CD8-positive, alpha-beta memory T cell (primary cell): ENCODE results near the gene ZNF318. TPM values are rescaled to one million over a fixed set of nuclear protein-coding genes. Genes with fewer than 3 reads are reported as not detected.
"Not testable (repeated sequence)": the region's sequence is repeated elsewhere in the genome, so short reads cannot be mapped to it uniquely, and the experiment has no call there.

Experiments used
- CTCF ChIA-PET: fragments of 350-600 bp; sonication (Branson Sonifier 250); formaldehyde crosslinking; loops from one replicate; lab custom pipeline; 2021; ENCODE audit warnings: antibody characterized with exemption; lab: Charles Lee
- POLR2A ChIA-PET: fragments of 350-600 bp; sonication (Branson Sonifier 250); formaldehyde crosslinking; loops from one replicate; lab custom pipeline; 2021; ENCODE audit warnings: antibody characterized with exemption; lab: Charles Lee
- DNase-seq, 5 donors: peaks; one replicate each; pipeline versions ENCODE4 v3.0.0 to v3.0.0-alpha.2; 2020 to 2022; ENCODE audit warnings: mixed read lengths in 1 of 5
- H3K27ac ChIP-seq: one replicate; pipeline ENCODE4 v1.7.0; 2013; ENCODE audit warnings: low read depth, mild to moderate bottlenecking, low read length, moderate library complexity
- H3K27me3 ChIP-seq: 2 replicates; pipeline ENCODE4 v1.7.0; 2013; ENCODE audit warnings: low read length, mild to moderate bottlenecking; ENCODE audit not compliant: insufficient read depth, poor library complexity, severe bottlenecking
- H3K36me3 ChIP-seq: 2 replicates; pipeline ENCODE4 v1.7.0; 2013; ENCODE audit warnings: mild to moderate bottlenecking, low read length, moderate library complexity; ENCODE audit not compliant: insufficient read depth
- H3K4me1 ChIP-seq: 2 replicates; pipeline ENCODE4 v1.7.0; 2013; ENCODE audit warnings: mild to moderate bottlenecking, low read length, moderate library complexity; ENCODE audit not compliant: insufficient read depth
- H3K4me3 ChIP-seq: 2 replicates; pipeline ENCODE4 v1.7.0; 2013; ENCODE audit warnings: mild to moderate bottlenecking, low read length
- H3K9me3 ChIP-seq: 2 replicates; pipeline ENCODE4 v1.7.0; 2013; ENCODE audit warnings: mild to moderate bottlenecking, low read length
- H3K27ac Mint-ChIP-seq, 8 donors: one replicate each; pipeline ENCODE4 v1.8.0; 2020 to 2021; ENCODE audit warnings: mixed read lengths in 8 of 8, mild to moderate bottlenecking in 6 of 8, inconsistent platforms in 3 of 8, moderate library complexity in 3 of 8
- H3K27me3 Mint-ChIP-seq, 2 donors: one replicate each; pipeline ENCODE4 v1.8.0; 2020 to 2021; ENCODE audit warnings: mixed read lengths in 2 of 2, mild to moderate bottlenecking in 1 of 2, moderate library complexity in 1 of 2
- H3K36me3 Mint-ChIP-seq, 3 donors: one replicate each; pipeline ENCODE4 v1.8.0; 2020 to 2021; ENCODE audit warnings: mixed read lengths in 3 of 3, inconsistent platforms in 1 of 3, mild to moderate bottlenecking in 1 of 3
- H3K4me1 Mint-ChIP-seq, 3 donors: one replicate each; pipeline ENCODE4 v1.8.0; 2020 to 2021; ENCODE audit warnings: mixed read lengths in 3 of 3, inconsistent platforms in 1 of 3, mild to moderate bottlenecking in 1 of 3
- H3K4me3 Mint-ChIP-seq, 7 donors: one replicate each; pipeline ENCODE4 v1.8.0; 2020 to 2021; ENCODE audit warnings: mixed read lengths in 7 of 7, mild to moderate bottlenecking in 6 of 7, moderate library complexity in 4 of 7, inconsistent platforms in 2 of 7
- H3K9me3 Mint-ChIP-seq, 5 donors: one replicate each; pipeline ENCODE4 v1.8.0; 2020 to 2022; ENCODE audit warnings: mixed read lengths in 5 of 5, mild to moderate bottlenecking in 3 of 5, moderate library complexity in 2 of 5, inconsistent platforms in 1 of 5
- polyA plus RNA-seq: library from polyadenylated mRNA; unstranded; fragments of 300-500 nt; fragmentation: Illumina TruSeq; gene quantifications from one replicate; pipeline ENCODE4 v1.2.3, GENCODE V29; 2021
- total RNA-seq, 2 experiments: library from RNA; stranded (reverse); gene quantifications; one replicate each; pipeline ENCODE4 v1.2.3, GENCODE V29; 2021

Gene ZNF318
- total and polyA plus RNA-seq, 3 experiments from 2014 or later = 6.4 to 12.0 (median 11.8) TPM

GRCh38 chr6:43393602-43394001 is 24.2 kb upstream of the ZNF318 start:
- Histone ChIP-seq H3K27ac (no peak overlapping the region), H3K4me3 (no peak overlapping the region), H3K27me3 (no peaks in the 10 kb centered on the region), H3K9me3 (no peaks in the 10 kb centered on the region), H3K4me1 (peaks cover 30% of the 10 kb centered on the region), H3K36me3 (no peaks in the 10 kb centered on the region)
- H3K4me3 Mint-ChIP-seq = peak overlapping the region in 1 of 7 donors; percentile 40
- ChIA-PET POLR2A (interaction anchor here (0.6 kb wide), 1 partner anchor 43 kb away, joined by 4 read pairs; no protein-coding TSS in a partner anchor), CTCF (interaction anchor here (1.3 to 2.1 kb wide), 3 partner anchors 24 to 130 kb away, joined by 3 to 7 read pairs (median 3); partner anchors contain the start of gene ZNF318)
- no peaks in the 10 kb centered on the region for H3K36me3 Mint-ChIP-seq
- H3K9me3 Mint-ChIP-seq = no peaks in the 10 kb centered on the region
- H3K27ac Mint-ChIP-seq = peak overlapping the region in 1 of 8 donors; percentile 18
- peaks cover 7 to 13% of the 10 kb centered on the region in 2 donors for H3K27me3 Mint-ChIP-seq
- H3K4me1 Mint-ChIP-seq = peaks cover 37 to 43% (median 38%) of the 10 kb centered on the region in 3 donors
- no peak for DNase-seq

- peaks cover 7 to 14% of the 10 kb centered on the region in 2 donors for H3K27me3 Mint-ChIP-seq
- H3K27me3 ChIP-seq, H3K36me3 Mint-ChIP-seq, DNase-seq, H3K36me3 ChIP-seq, POLR2A ChIA-PET, H3K9me3 Mint-ChIP-seq, H3K9me3 ChIP-seq, H3K4me3 ChIP-seq: not testable (repeated sequence)
- peak overlapping the region in 1 of 7 donors; percentile 14 for H3K4me3 Mint-ChIP-seq
- peak overlapping the region in 1 of 8 donors; percentile 29 for H3K27ac Mint-ChIP-seq
- Histone ChIP-seq H3K27ac (peak overlapping the region; percentile 25), H3K4me1 (peaks cover 30% of the 10 kb centered on the region)
- CTCF ChIA-PET = interaction anchor here (1.3 to 2.1 kb wide), 3 partner anchors 24 to 130 kb away, joined by 3 to 7 read pairs (median 3); partner anchors contain the start of gene ZNF318
- peaks cover 37 to 43% (median 38%) of the 10 kb centered on the region in 3 donors for H3K4me1 Mint-ChIP-seq
Observed at GRCh38 chr6:43393133-43393532, 23.7 kb upstream of the ZNF318 start.

DNA sequence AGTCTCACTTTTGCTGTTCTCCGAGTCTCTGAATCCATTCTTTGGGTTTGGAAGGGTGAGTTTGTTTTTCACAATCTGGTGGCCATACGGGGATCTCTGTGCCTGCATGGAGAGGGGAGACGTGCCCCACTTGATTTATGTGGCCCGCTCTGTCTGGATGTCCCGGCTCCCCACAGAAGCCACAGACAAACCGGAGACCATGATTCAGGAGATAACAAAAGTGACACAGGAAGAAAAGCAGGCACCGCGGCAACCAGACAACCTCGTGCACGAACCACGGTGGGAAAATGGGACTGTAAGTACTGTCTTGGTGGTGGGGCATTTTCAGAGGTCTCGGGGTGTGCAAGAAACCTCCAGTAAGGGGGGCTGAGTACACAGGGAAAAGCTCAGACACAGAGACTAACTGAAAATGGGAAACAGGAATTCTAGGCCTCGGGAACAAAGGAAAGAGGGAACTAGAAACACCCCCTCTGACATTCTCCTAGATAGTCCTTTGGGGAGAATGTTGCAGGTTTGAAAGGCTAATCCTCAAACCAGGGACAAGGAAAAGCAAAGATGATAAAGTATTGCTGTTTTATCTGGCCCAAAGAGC is 22.1 kb upstream of the ZNF318 start:
- Mint-ChIP-seq H3K36me3 (no peaks in the 10 kb centered on the region), H3K4me3 (peak overlapping the region; percentile 1 to 86 (median 79)), H3K4me1 (peaks cover 37 to 40% (median 38%) of the 10 kb centered on the region in 3 donors), H3K9me3 (no peaks in the 10 kb centered on the region), H3K27me3 (peaks cover 7 to 16% of the 10 kb centered on the region in 2 donors), H3K27ac (peak overlapping the region in 7 of 8 donors; percentile 49 to 79 (median 71))
- H3K9me3 ChIP-seq = no peaks in the 10 kb centered on the region
- no peaks in the 10 kb centered on the region for H3K36me3 ChIP-seq
- POLR2A ChIA-PET = interaction anchor here (0.6 to 0.8 kb wide), 2 partner anchors 29 to 463 kb away, joined by 3 read pairs; partner anchors contain the start of gene CNPY3
- no peaks in the 10 kb centered on the region for H3K27me3 ChIP-seq
- H3K27ac ChIP-seq = peak overlapping the region; percentile 20
- peaks cover 30% of the 10 kb centered on the region for H3K4me1 ChIP-seq
- peak; percentile 50 to 66 (median 61) for DNase-seq
- CTCF ChIA-PET = interaction anchor here (1.0 to 2.1 kb wide), 2 partner anchors 22 to 162 kb away, joined by 3 to 7 read pairs; partner anchors contain the start of genes DNPH1 and ZNF318
- H3K4me3 ChIP-seq = peak overlapping the region; percentile 10

DNA sequence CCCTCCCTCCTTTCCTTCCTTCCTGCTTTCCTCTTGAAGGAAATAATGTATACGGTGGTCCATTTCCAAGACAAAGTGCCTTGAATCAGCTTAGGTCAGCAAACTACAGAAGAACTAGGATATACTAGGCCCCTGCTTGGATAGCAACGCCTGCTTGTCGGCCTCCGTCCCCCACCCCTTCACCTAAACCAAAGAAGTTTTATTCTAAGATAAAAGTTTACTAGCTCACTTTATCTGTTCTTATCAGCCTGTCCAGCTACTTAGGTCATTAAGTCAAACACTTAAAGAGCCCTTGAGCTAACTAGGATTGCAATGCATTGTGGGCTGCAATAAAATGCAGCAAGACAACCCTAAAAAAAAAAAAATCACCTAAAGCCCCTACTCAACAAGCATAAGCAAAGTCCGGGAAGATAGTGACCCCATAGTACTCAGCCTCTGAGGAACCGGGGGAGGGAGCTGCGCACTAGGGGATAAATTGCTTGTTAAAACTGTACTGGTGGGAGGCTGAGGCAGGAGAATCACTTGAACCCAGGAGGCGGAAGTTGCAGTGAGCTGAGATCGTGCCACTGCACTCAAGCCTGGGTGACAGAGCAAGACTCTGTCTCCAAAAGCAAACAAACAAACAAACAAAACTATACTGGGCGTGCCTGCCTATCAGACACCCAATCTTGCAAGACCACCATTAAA is 21.4 kb upstream of the ZNF318 start:
- peak overlapping the region; percentile 20 for H3K27ac ChIP-seq
- ChIA-PET CTCF (interaction anchor here (0.9 to 1.0 kb wide), 2 partner anchors 162 to 247 kb away, joined by 3 read pairs; partner anchors contain the start of gene DNPH1), POLR2A (interaction anchor here (0.6 to 0.8 kb wide), 2 partner anchors 29 to 462 kb away, joined by 3 read pairs; partner anchors contain the start of gene CNPY3)
- Mint-ChIP-seq H3K4me3 (peak overlapping the region; percentile 1 to 86 (median 79)), H3K27ac (peak overlapping the region in 7 of 8 donors; percentile 49 to 79 (median 71)), H3K4me1 (peaks cover 42 to 45% (median 44%) of the 10 kb centered on the region in 3 donors), H3K27me3 (peaks cover 7 to 16% of the 10 kb centered on the region in 2 donors)
- H3K36me3 ChIP-seq, H3K9me3 Mint-ChIP-seq, H3K9me3 ChIP-seq, DNase-seq, H3K36me3 Mint-ChIP-seq, H3K27me3 ChIP-seq: not testable (repeated sequence)
- peak overlapping the region; percentile 10 for H3K4me3 ChIP-seq
- H3K4me1 ChIP-seq = peaks cover 30% of the 10 kb centered on the region

DNA sequence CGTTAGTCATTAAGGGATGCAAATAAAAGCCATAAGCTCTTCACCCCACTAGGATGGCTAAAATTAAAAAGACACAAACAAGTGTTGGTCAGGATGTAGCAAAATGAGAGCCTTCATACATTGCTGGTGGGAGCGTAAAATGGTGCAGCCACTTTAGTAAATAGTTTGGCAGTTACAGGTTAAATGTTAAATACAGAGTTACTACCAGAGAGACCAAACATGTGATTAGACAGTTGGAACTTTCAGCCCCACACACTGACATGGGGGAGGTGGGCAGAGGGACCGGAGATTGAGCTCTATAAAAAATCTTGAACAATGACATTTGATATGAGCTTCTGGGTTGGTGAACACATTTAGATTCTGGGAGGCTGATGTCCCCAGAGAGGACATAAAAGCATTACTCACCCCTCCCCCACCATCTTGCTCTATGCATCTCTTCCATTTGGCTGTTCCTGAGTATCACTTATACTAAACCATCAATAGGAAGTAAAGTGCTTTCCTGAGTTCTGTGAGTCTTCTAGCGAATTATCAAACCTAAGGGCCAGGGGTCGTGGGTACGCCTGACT is 20.4 kb upstream of the ZNF318 start:
- H3K4me1 ChIP-seq = peaks cover 36% of the 10 kb centered on the region
- no peak overlapping the region for H3K4me3 ChIP-seq
- no peak overlapping the region for H3K27ac Mint-ChIP-seq
- H3K9me3 Mint-ChIP-seq = peaks cover 2 to 6% (median 2%) of the 10 kb centered on the region in 5 donors
- peaks cover 46 to 56% (median 52%) of the 10 kb centered on the region in 3 donors for H3K4me1 Mint-ChIP-seq
- CTCF ChIA-PET = interaction anchor here (0.9 to 2.5 kb wide), 3 partner anchors 9 to 246 kb away, joined by 3 to 11 read pairs (median 3); no protein-coding TSS in a partner anchor
- H3K36me3 ChIP-seq = no peaks in the 10 kb centered on the region
- DNase-seq = no peak
- no peaks in the 10 kb centered on the region for H3K27me3 ChIP-seq
- POLR2A ChIA-PET = no interaction called here
- H3K27ac ChIP-seq = no peak overlapping the region
- no peaks in the 10 kb centered on the region for H3K36me3 Mint-ChIP-seq
- no peaks in the 10 kb centered on the region for H3K9me3 ChIP-seq
- no peak overlapping the region for H3K4me3 Mint-ChIP-seq
- H3K27me3 Mint-ChIP-seq = peaks cover 7 to 16% of the 10 kb centered on the region in 2 donors

DNA sequence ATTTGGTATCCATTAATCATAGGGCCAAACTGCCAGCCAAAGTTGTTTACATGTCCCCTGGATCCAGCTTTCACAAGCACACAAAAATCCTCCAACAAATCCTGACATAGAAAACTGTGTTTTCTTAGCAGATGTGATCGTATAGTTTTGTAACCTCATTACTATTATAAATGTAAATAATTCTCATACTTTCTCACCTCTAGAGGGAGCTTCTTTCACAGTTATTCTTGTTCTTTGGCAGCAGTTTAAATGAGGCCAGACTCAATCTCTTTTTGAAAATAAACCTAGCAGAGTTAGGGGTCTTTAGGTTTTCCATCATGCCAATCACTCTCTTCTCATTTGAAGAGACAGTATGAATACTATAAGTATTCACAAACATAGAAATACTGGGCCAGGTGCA is 17.0 kb upstream of the ZNF318 start:
- peak in 2 of 5 donors; percentile 33 to 44 for DNase-seq
- H3K27ac ChIP-seq = no peak overlapping the region
- Mint-ChIP-seq H3K36me3 (no peaks in the 10 kb centered on the region), H3K27me3 (peaks cover 7 to 8% of the 10 kb centered on the region in 2 donors), H3K4me3 (peak overlapping the region in 1 of 7 donors; percentile 11), H3K4me1 (peaks cover 56 to 69% (median 68%) of the 10 kb centered on the region in 3 donors), H3K9me3 (peaks cover 2 to 11% (median 7%) of the 10 kb centered on the region in 5 donors), H3K27ac (peak overlapping the region in 6 of 8 donors; percentile 35 to 83 (median 72))
- H3K9me3 ChIP-seq = no peaks in the 10 kb centered on the region
- no peaks in the 10 kb centered on the region for H3K36me3 ChIP-seq
- peaks cover 56% of the 10 kb centered on the region for H3K4me1 ChIP-seq
- H3K4me3 ChIP-seq = no peak overlapping the region
- ChIA-PET POLR2A (interaction anchor here (1.0 kb wide), 1 partner anchor 17 kb away, joined by 6 read pairs; the partner anchor contains the start of gene ZNF318), CTCF (interaction anchor here (0.9 to 1.6 kb wide), 4 partner anchors 10 to 17 kb away, joined by 4 to 7 read pairs (median 5); partner anchors contain the start of gene ZNF318)
- no peaks in the 10 kb centered on the region for H3K27me3 ChIP-seq

GRCh38 chr6:43383021-43383667 is 13.7 kb upstream of the ZNF318 start:
- Histone ChIP-seq H3K4me3 (peak overlapping the region; percentile 9), H3K9me3 (no peaks in the 10 kb centered on the region), H3K36me3 (no peaks in the 10 kb centered on the region), H3K4me1 (peaks cover 46% of the 10 kb centered on the region), H3K27ac (peak overlapping the region; percentile 35), H3K27me3 (no peaks in the 10 kb centered on the region)
- peaks cover 2 to 11% (median 7%) of the 10 kb centered on the region in 5 donors for H3K9me3 Mint-ChIP-seq
- no peak for DNase-seq
- ChIA-PET POLR2A (interaction anchor here (0.6 to 4.7 kb wide), 9 partner anchors 13 to 819 kb away, joined by 3 to 63 read pairs (median 4); partner anchors contain the start of genes ABCC10, CUL9, DNPH1 and UBR2), CTCF (interaction anchor here (0.8 to 3.7 kb wide), 9 partner anchors 10 to 154 kb away, joined by 3 to 30 read pairs (median 5); partner anchors contain the start of genes ABCC10, CRIP3, DNPH1 and ZNF318)
- peaks cover 48 to 73% (median 70%) of the 10 kb centered on the region in 3 donors for H3K4me1 Mint-ChIP-seq
- peak overlapping the region; percentile 12 to 89 (median 52) for H3K4me3 Mint-ChIP-seq
- peak overlapping the region; percentile 80 to 95 (median 93) for H3K27ac Mint-ChIP-seq
- H3K27me3 Mint-ChIP-seq = peaks cover 0 to 2% of the 10 kb centered on the region in 2 donors
- no peaks in the 10 kb centered on the region for H3K36me3 Mint-ChIP-seq
